Progenitor cell of endocrine pancreas (in vitro differentiated cells): Measurements from ENCODE around the gene ASIC2. TPM values are rescaled to one million over a fixed set of nuclear protein-coding genes. Genes with fewer than 3 reads are reported as not detected.
A peak's percentile ranks its signal among the peaks of the same experiment; 100 is the strongest.

Source experiments
- DNase-seq: peaks from one replicate; pipeline ENCODE4 v3.0.0; 2021; ENCODE audit warnings: low spot score; ENCODE audit not compliant: unreplicated experiment
- H3K27ac Mint-ChIP-seq: 2 replicates; pipeline ENCODE4 v1.8.0; 2021; ENCODE audit warnings: mild to moderate bottlenecking, moderate library complexity, mixed read lengths
- H3K27me3 Mint-ChIP-seq: 2 replicates; pipeline ENCODE4 v1.8.0; 2021; ENCODE audit warnings: mixed read lengths
- H3K36me3 Mint-ChIP-seq: 2 replicates; pipeline ENCODE4 v1.8.0; 2022; ENCODE audit warnings: mixed read lengths; ENCODE audit not compliant: insufficient read depth
- H3K4me1 Mint-ChIP-seq: 2 replicates; pipeline ENCODE4 v1.8.0; 2021; ENCODE audit warnings: low read depth, mixed read lengths
- H3K4me3 Mint-ChIP-seq: 2 replicates; pipeline ENCODE4 v1.8.0; 2021; ENCODE audit warnings: low read depth, mild to moderate bottlenecking, moderate library complexity, mixed read lengths
- H3K9me3 Mint-ChIP-seq: 2 replicates; pipeline ENCODE4 v1.8.0; 2021; ENCODE audit warnings: low read depth, mixed read lengths
- total RNA-seq: library from RNA; stranded (reverse); gene quantifications from 2 replicates; pipeline ENCODE4 v1.2.1, GENCODE V29; 2021
- TF ChIP-seq, protein P1 (sequence below): fragments of 200-600 bp; sonication (generic); IDR thresholded peaks from one replicate; pipeline ENCODE4 v1.5.0; 2021; ENCODE audit warnings: antibody characterized with exemption, mild to moderate bottlenecking; ENCODE audit not compliant: unreplicated experiment

Gene ASIC2
- total RNA-seq, 1 donor from 2014 or later = 0.29 TPM

DNA sequence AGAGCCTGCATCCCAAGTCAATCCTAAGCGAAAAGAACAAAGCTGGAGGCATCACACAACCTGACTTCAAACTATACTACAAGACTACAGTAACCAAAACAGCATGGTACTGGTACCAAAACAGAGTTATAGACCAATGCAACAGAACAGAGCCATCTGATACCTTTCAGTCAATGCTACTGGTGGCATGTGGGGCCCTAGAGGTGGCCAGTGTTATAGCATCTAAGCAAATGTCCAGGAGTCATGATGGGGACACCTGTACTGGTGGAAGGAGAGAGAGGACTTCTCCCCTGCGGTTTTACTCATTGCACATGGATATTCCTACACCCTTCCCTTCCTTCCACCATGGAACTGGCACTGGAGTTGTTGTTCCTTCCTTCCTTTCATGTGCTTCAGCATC lies 6.0 kb upstream of the ASIC2 start:
- Mint-ChIP-seq H3K4me1 (peaks cover 4% of the 10 kb centered on the region), H3K36me3 (no peaks in the 10 kb centered on the region), H3K27me3 (peaks cover 54% of the 10 kb centered on the region), H3K27ac (no peak overlapping the region), H3K9me3 (peaks cover 3% of the 10 kb centered on the region), H3K4me3 (no peak overlapping the region)
- TF ChIP-seq, protein P1, sequence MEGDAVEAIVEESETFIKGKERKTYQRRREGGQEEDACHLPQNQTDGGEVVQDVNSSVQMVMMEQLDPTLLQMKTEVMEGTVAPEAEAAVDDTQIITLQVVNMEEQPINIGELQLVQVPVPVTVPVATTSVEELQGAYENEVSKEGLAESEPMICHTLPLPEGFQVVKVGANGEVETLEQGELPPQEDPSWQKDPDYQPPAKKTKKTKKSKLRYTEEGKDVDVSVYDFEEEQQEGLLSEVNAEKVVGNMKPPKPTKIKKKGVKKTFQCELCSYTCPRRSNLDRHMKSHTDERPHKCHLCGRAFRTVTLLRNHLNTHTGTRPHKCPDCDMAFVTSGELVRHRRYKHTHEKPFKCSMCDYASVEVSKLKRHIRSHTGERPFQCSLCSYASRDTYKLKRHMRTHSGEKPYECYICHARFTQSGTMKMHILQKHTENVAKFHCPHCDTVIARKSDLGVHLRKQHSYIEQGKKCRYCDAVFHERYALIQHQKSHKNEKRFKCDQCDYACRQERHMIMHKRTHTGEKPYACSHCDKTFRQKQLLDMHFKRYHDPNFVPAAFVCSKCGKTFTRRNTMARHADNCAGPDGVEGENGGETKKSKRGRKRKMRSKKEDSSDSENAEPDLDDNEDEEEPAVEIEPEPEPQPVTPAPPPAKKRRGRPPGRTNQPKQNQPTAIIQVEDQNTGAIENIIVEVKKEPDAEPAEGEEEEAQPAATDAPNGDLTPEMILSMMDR = no peak
- DNase-seq = no peak

DNA sequence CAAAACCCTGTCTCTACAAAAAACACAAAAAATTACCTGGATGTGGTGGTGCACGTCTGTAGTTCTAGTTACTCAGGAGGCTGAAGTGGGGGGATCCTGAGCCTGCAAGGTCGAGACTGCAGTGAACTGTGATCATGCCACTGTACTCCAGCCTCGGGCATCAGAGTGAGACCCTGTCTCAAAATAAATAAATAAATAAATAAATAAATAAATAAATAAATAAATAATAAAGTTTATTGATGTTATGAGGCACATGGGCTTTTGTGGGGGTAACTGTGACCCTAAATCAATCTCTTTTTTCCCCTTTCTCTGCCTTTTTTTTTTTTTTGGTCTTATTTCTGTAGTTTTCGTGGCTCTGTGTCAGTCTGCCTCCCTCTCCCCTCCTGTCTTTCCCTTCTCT lies 4.5 kb upstream of the ASIC2 start:
- TF ChIP-seq, protein P1 = no peak
- Mint-ChIP-seq H3K36me3 (no peaks in the 10 kb centered on the region), H3K27me3 (peaks cover 52% of the 10 kb centered on the region), H3K4me3 (no peak overlapping the region), H3K4me1 (peaks cover 4% of the 10 kb centered on the region), H3K9me3 (peaks cover 3% of the 10 kb centered on the region), H3K27ac (no peak overlapping the region)
- DNase-seq = no peak

- H3K4me3 Mint-ChIP-seq = no peak overlapping the region
- DNase-seq = no peak
- H3K27me3 Mint-ChIP-seq = peaks cover 64% of the 10 kb centered on the region
Measured at GRCh38 chr17:33294994-33295393, 1.9 kb upstream of the ASIC2 start.

DNA sequence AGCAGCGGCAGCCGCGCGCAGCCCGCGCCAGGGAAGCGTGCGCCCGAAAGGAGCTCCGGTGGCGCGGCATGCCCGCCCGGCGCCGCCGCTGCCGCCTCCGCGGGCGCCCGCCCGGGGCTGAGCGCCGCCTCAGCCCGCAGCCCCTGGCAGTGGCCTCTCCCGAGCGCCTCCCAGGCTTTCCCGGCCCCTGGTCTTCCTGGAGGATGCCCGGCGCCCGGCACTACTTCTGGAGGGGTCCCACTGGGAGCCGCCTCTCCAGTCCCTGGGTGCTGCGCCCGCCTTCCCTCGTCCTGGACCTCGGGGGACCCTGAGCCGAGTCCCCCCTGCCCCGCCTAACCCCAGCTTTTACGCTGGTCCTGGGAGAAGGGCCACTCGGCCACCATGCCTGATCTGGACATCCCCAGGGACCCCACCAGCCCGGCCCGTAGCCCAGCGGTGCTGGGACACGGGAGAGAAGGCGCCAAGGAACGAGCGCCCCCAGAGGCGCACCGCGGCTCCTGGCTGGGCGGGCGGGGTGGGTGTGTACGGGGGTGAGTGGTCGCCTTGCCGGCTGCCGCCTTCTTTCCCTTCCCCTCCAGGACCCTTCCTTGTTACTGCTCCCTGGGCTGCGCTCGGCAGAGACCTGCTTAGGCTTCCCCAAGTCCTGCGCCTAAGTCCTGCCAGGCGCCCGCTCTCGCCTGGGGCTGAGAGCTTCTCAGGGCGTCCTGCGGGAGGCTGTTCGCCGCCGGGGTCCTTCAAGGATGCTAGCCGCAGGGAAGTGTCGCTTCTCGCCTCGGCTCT lies 704 bp downstream of the ASIC2 start:
- no peak overlapping the region for H3K27ac Mint-ChIP-seq
- H3K4me3 Mint-ChIP-seq = peak overlapping the region; percentile 51
- H3K4me1 Mint-ChIP-seq = peaks cover 5% of the 10 kb centered on the region
- peaks cover 84% of the 10 kb centered on the region for H3K27me3 Mint-ChIP-seq
- H3K36me3 Mint-ChIP-seq = no peaks in the 10 kb centered on the region
- TF ChIP-seq, protein P1 = peak; percentile 65
- no peaks in the 10 kb centered on the region for H3K9me3 Mint-ChIP-seq
- peak; percentile 37 for DNase-seq

More at GRCh38 chr17:33294994-33295393, 1.9 kb upstream of the ASIC2 start:
- H3K4me1 Mint-ChIP-seq = peaks cover 5% of the 10 kb centered on the region
- H3K36me3 Mint-ChIP-seq = no peaks in the 10 kb centered on the region
- TF ChIP-seq, protein P1 = no peak
- H3K27ac Mint-ChIP-seq = no peak overlapping the region
- peaks cover 3% of the 10 kb centered on the region for H3K9me3 Mint-ChIP-seq

DNA sequence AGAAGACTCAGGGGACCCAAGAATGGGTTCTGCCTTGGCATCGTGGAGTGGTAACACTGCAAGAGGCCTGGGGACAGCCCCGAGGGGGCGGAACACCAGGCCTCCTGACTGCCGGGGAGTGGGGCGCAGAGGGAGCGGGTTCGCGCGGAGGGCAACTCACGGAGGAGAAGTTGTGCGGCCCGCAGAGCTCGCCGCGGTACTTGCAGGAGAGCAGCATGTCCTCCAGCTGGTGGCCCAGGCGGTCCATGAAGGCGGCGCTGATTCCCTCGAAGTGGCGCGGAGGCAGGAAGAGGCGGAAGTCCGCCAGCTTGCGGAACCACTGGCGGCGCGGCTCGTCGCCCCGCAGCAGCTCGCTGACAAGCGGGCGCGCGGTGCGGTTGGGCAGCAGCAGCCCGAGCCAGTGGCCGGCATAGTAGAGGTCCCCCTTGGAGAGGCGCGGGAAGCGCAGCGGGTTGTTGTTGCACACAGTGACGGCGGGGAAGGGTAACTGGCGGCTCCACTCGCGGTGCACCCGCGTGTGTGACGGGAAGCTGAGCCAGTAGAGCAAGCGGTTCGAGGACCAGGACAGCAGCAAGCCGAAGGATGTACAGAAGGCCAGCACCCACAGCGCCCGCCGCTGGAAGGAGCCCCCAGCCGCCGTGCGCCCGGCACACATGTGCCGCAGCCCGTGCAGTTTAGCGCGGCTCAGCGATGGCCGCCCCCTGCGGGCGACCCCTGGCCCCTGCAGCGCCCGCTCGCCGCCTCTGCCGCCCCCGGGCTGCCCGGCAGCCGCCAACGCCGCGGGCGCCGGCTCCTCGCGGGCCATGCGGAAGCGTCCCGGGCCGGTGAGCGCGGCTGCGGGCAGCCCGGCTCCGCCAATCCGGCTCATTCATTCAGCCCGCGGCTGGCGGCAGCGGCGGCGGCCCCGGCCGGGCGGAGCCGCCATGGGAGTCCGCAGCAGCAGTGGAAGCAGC lies 1.6 kb downstream of the ASIC2 start:
- Mint-ChIP-seq H3K4me3 (peak overlapping the region; percentile 82), H3K9me3 (no peaks in the 10 kb centered on the region), H3K36me3 (no peaks in the 10 kb centered on the region), H3K27ac (peak overlapping the region; percentile 19), H3K27me3 (peaks cover 82% of the 10 kb centered on the region), H3K4me1 (peaks cover 5% of the 10 kb centered on the region)
- TF ChIP-seq, protein P1 = peak; percentile 39
- peak; percentile 20 for DNase-seq
